ENCODE data around the gene ADGRB2.

GRCh38 chr1:31762726-31763670 lies 1.1 kb downstream of the ADGRB2 start:
- TF ChIP-seq CTCF (IDR thresholded peaks at IDR 0.05; ENCODE audit: borderline replicate concordance, extremely low read depth, low read length, poor library complexity, severe bottlenecking) (peak; percentile 81), EZH2 (IDR thresholded peaks at IDR 0.05; ENCODE audit: borderline replicate concordance, low read depth, low read length, severe bottlenecking) (peak; percentile 66)

Measured in DND-41 (cell line).